ENCODE data around the gene ACADSB.

DNA sequence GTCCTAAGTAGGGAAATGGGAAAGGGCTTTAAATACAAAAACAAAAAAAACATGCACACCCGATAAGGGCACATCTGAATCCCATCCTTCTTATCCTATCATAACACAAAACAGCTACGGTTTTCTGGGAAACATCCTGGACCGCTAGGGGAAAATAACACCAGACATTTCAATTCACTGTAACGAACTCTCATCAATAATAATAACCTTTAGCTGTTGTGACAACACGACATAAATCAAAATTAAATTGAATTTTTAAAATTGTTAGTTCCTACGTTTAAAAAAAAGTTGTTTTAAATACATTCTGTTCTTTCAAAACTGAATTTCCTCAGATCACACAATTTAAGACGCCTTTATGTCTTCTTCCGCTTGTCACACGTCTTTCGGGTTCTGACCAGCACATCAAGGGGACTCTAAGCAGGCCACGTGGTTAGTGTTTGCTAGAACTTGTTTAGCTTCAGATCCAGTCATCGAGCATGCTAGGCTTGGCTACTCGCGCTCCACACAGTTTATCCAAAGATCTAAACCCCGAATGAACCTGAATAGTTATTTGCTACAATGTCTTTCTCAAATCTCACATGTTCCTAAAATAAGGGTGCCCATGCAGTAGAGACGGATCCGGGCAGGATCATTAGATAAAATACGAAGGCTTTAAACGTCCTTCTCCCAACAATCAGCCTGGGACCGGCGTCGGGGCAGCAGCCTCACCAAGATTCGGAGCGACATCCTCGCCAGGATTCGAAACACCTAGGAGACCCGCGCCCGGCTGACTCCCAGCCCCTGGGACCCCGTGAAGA lies 1.1 kb upstream of the ACADSB start:
- TF ChIP-seq POLR2A (IDR thresholded peaks at IDR 0.05) (no peak), POLR2AphosphoS5 (IDR thresholded peaks at IDR 0.05) (no peak)

Measured in transverse colon (tissue), 3 donors.